Hepatocyte (in vitro differentiated cells): ENCODE results near the gene PPBP. TPM values are rescaled to one million over a fixed set of nuclear protein-coding genes. Genes with fewer than 3 reads are reported as not detected.

Source experiments
- DNase-seq: peaks from one replicate; pipeline ENCODE4 v3.0.0-alpha.2; 2016; ENCODE audit warnings: low spot score
- H2AFZ ChIP-seq: fragments of 200-600 bp; sonication (generic); 2 replicates; pipeline ENCODE4 v1.6.0; 2016; ENCODE audit warnings: antibody characterized with exemption, mild to moderate bottlenecking
- H3K27ac ChIP-seq: fragments of 200-600 bp; sonication (generic); 2 replicates; pipeline ENCODE4 v1.5.1; 2016; ENCODE audit warnings: mild to moderate bottlenecking
- H3K27me3 ChIP-seq: fragments of 200-600 bp; sonication (generic); 2 replicates; pipeline ENCODE4 v1.6.1; 2016
- H3K36me3 ChIP-seq: fragments of 200-600 bp; sonication (generic); replicated peaks from 2 replicates; pipeline ENCODE4 v1.5.1; 2016; ENCODE audit warnings: low read depth; ENCODE audit not compliant: insufficient read depth
- H3K4me1 ChIP-seq: fragments of 200-600 bp; sonication (generic); 2 replicates; pipeline ENCODE4 v1.5.1; 2016; ENCODE audit warnings: mild to moderate bottlenecking, moderate library complexity; ENCODE audit not compliant: insufficient read depth
- H3K4me2 ChIP-seq: fragments of 200-600 bp; sonication (generic); 2 replicates; pipeline ENCODE4 v1.6.0; 2016
- H3K4me3 ChIP-seq: fragments of 200-600 bp; sonication (generic); 2 replicates; pipeline ENCODE4 v1.5.1; 2016; ENCODE audit warnings: mild to moderate bottlenecking
- H3K79me2 ChIP-seq: fragments of 200-600 bp; sonication (generic); 2 replicates; pipeline ENCODE4 v1.6.0; 2017; ENCODE audit warnings: mild to moderate bottlenecking
- H3K9me2 ChIP-seq: fragments of 200-600 bp; sonication (generic); replicated peaks from 2 replicates; pipeline ENCODE4 v1.6.0; 2017; ENCODE audit warnings: mild to moderate bottlenecking; ENCODE audit not compliant: insufficient read depth
- H3K9me3 ChIP-seq: fragments of 200-600 bp; sonication (generic); 2 replicates; pipeline ENCODE4 v1.5.1; 2016; ENCODE audit warnings: low read depth, mild to moderate bottlenecking
- H4K20me1 ChIP-seq: fragments of 200-600 bp; sonication (generic); 2 replicates; pipeline ENCODE4 v1.6.0; 2016; ENCODE audit warnings: mild to moderate bottlenecking; ENCODE audit not compliant: insufficient read depth, poor library complexity, severe bottlenecking
- CTCF ChIP-seq: fragments of 200-600 bp; sonication (generic); IDR thresholded peaks from 2 replicates; pipeline ENCODE4 v1.5.1; 2016; ENCODE audit warnings: antibody characterized with exemption, mild to moderate bottlenecking; ENCODE audit not compliant: poor library complexity
- EZH2 ChIP-seq: fragments of 200-600 bp; sonication (generic); IDR thresholded peaks from 2 replicates; pipeline ENCODE4 v1.6.1; 2016; ENCODE audit warnings: antibody characterized with exemption, mild to moderate bottlenecking, borderline replicate concordance
- EZH2phosphoT487 ChIP-seq: fragments of 200-600 bp; sonication (generic); IDR thresholded peaks from one replicate; pipeline ENCODE4 v1.6.1; 2018; ENCODE audit warnings: antibody characterized with exemption, mild to moderate bottlenecking, low read depth, moderate library complexity; ENCODE audit not compliant: unreplicated experiment, severe bottlenecking
- WGBS: methylation state at CpG from one replicate; pipeline ENCODE4 v1.1.6; 2016; ENCODE audit warnings: low lambda C conversion rate; ENCODE audit errors: missing lambda C conversion rate; 5-methylcytosine and 5-hydroxymethylcytosine counted together
- polyA plus RNA-seq: library from polyadenylated mRNA; unstranded; fragments of >200 nt; fragmentation: Nextera tagmentation; extraction: Ambion mirVana; gene quantifications from 2 replicates; pipeline ENCODE4 v1.2.1, GENCODE V29; 2016
- total RNA-seq: library from RNA; depleted of rRNA; stranded (reverse); fragments of >200 nt; gene quantifications from 2 replicates; pipeline ENCODE4 v1.2.3, GENCODE V29; 2014

The PPBP gene
- 0.28 and 1.2 TPM in 2 replicates for total RNA-seq
- not detected in 2 replicates for polyA plus RNA-seq

GRCh38 chr4:73988061-73988460, at the start of gene PPBP:
PPBP (minus strand) TSS chr4:73988190; CDS start chr4:73988103, 87 bp downstream.
- H3K4me2 ChIP-seq: no peak within 1 kb of the TSS

GRCh38 chr4:74037076-74037955, 49.3 kb upstream of the PPBP start:
- Histone ChIP-seq H3K79me2 (no peaks in the 10 kb centered on the region), H3K36me3 (no peaks in the 10 kb centered on the region), H3K4me2 (peak overlapping the region; percentile 87), H3K9me2 (no peaks in the 10 kb centered on the region), H3K27me3 (peaks cover 9% of the 10 kb centered on the region), H4K20me1 (no peaks in the 10 kb centered on the region), H3K9me3 (no peaks in the 10 kb centered on the region), H3K27ac (peak overlapping the region; percentile 48), H2AFZ (peak overlapping the region; percentile 89), H3K4me3 (peak overlapping the region; percentile 90), H3K4me1 (no peaks in the 10 kb centered on the region)
- 40% methylated on average over 4 of the region's 4 CpGs for WGBS
- TF ChIP-seq EZH2phosphoT487: no peak
- TF ChIP-seq EZH2: no peak
- TF ChIP-seq CTCF: no peak
- no peak for DNase-seq

More at GRCh38 chr4:73988061-73988460, at the start of gene PPBP:
- Histone ChIP-seq H3K27me3 (no peaks in the 10 kb centered on the region), H3K4me1 (no peaks in the 10 kb centered on the region), H4K20me1 (no peaks in the 10 kb centered on the region), H3K4me3 (no peak within 1 kb of the TSS), H3K27ac (no peak within 1 kb of the TSS), H3K79me2 (no peaks in the 10 kb centered on the region), H3K36me3 (no peaks in the 10 kb centered on the region), H3K9me3 (no peaks in the 10 kb centered on the region), H2AFZ (no peak within 1 kb of the TSS), H3K9me2 (no peaks in the 10 kb centered on the region)
- 89% methylated on average over 2 of the region's 2 CpGs for WGBS
- no peak for DNase-seq
- TF ChIP-seq EZH2phosphoT487: no peak
- TF ChIP-seq CTCF: no peak
- TF ChIP-seq EZH2: no peak

GRCh38 chr4:74033739-74034138, 45.7 kb upstream of the PPBP start:
- Histone ChIP-seq H3K27ac (no peak overlapping the region), H3K9me3 (peaks cover 2% of the 10 kb centered on the region)
- TF ChIP-seq CTCF (no peak), EZH2phosphoT487 (no peak), EZH2 (no peak)

More at GRCh38 chr4:74033739-74034138, 45.7 kb upstream of the PPBP start:
- H3K9me2 ChIP-seq: no peaks in the 10 kb centered on the region
- H3K4me1 ChIP-seq: no peaks in the 10 kb centered on the region
- no peak overlapping the region for H2AFZ ChIP-seq
- no peak overlapping the region for H3K4me3 ChIP-seq
- no peak overlapping the region for H3K4me2 ChIP-seq
- peaks cover 9% of the 10 kb centered on the region for H3K27me3 ChIP-seq
- no peaks in the 10 kb centered on the region for H3K79me2 ChIP-seq
- no peak for DNase-seq
- no peaks in the 10 kb centered on the region for H3K36me3 ChIP-seq
- H4K20me1 ChIP-seq: no peaks in the 10 kb centered on the region
